Esophagus (tissue), 2 donors: Measurements from ENCODE around the gene ATAD3A. TPM values are rescaled to one million over a fixed set of nuclear protein-coding genes. Genes with fewer than 3 reads are reported as not detected.

ENCODE experiments used
- polyA plus RNA-seq, 2 donors: library from polyadenylated mRNA; stranded (reverse); fragments of 200-250 nt; gene quantifications; one replicate each; pipeline ENCODE4 v1.2.3, GENCODE V29; 2013
- donor health status: healthy with polysubstance abuse.
- donor health status: Bipolar disorder and iron deficiency.

The ATAD3A gene
- polyA plus RNA-seq, 2 donors, result 25.4 to 26.1 TPM

Other genes with a start within 250 kb of the ATAD3A start
- 10 to 100 TPM; 38.2 to 40.9 TPM for gene UBE2J2, start 238.3 kb upstream of the ATAD3A start, polyA plus RNA-seq
- gene SCNN1D, start 231.7 kb upstream of the ATAD3A start, polyA plus RNA-seq, result 1 to 10 TPM; 2.8 to 9.9 TPM
- gene ACAP3, start 204.2 kb upstream of the ATAD3A start, polyA plus RNA-seq, result 100 to 1,000 TPM in 1 of 2 donors, 10 to 100 TPM in 1; 47.7 to 120 TPM
- 10 to 100 TPM; 24.4 to 24.8 TPM for gene PUSL1, start 203.6 kb upstream of the ATAD3A start, polyA plus RNA-seq
- 100 to 1,000 TPM in 1 of 2 donors, 10 to 100 TPM in 1; 74.1 to 127 TPM for gene INTS11, start 187.5 kb upstream of the ATAD3A start, polyA plus RNA-seq
- gene CPTP, start 187.4 kb upstream of the ATAD3A start, polyA plus RNA-seq, result 10 to 100 TPM; 38.3 to 73.1 TPM
- 1 to 10 TPM in 1 of 2 donors, under 1 TPM in 1; 0.28 to 1.9 TPM for gene TAS1R3, start 180.9 kb upstream of the ATAD3A start, polyA plus RNA-seq
- gene DVL1, start 162.7 kb upstream of the ATAD3A start, polyA plus RNA-seq, result 100 to 1,000 TPM in 1 of 2 donors, 10 to 100 TPM in 1; 57.5 to 107 TPM
- 10 to 100 TPM in 1 of 2 donors, 1 to 10 TPM in 1; 7.5 to 14.7 TPM for gene MXRA8, start 153.6 kb upstream of the ATAD3A start, polyA plus RNA-seq
- gene AURKAIP1, start 137.0 kb upstream of the ATAD3A start, polyA plus RNA-seq, result 100 to 1,000 TPM; 155 to 158 TPM
- 100 to 1,000 TPM in 1 of 2 donors, 10 to 100 TPM in 1; 97.9 to 210 TPM for gene CCNL2, start 112.8 kb upstream of the ATAD3A start, polyA plus RNA-seq
- 100 to 1,000 TPM in 1 of 2 donors, 10 to 100 TPM in 1; 59.1 to 148 TPM for gene MRPL20, start 104.9 kb upstream of the ATAD3A start, polyA plus RNA-seq
- gene ANKRD65, start 90.9 kb upstream of the ATAD3A start, polyA plus RNA-seq, result 10 to 100 TPM; 10.6 to 12.4 TPM
- 10 to 100 TPM; 21.0 to 21.4 TPM for gene VWA1, start 76.5 kb upstream of the ATAD3A start, polyA plus RNA-seq
- 1 to 10 TPM; 1.8 to 2.1 TPM for gene ATAD3C, start 62.5 kb upstream of the ATAD3A start, polyA plus RNA-seq
- gene ATAD3B, start 40.4 kb upstream of the ATAD3A start, polyA plus RNA-seq, result 10 to 100 TPM; 20.7 to 43.3 TPM
- 1 to 10 TPM; 2.1 to 3.1 TPM for gene TMEM240, start 28.5 kb downstream of the ATAD3A start, polyA plus RNA-seq
- gene SSU72, start 62.7 kb downstream of the ATAD3A start, polyA plus RNA-seq, result 10 to 100 TPM; 67.7 to 91.4 TPM
- gene FNDC10, start 88.0 kb downstream of the ATAD3A start, polyA plus RNA-seq, result 1 to 10 TPM; 7.5 to 8.3 TPM
- gene MIB2, start 103.3 kb downstream of the ATAD3A start, polyA plus RNA-seq, result 100 to 1,000 TPM in 1 of 2 donors, 10 to 100 TPM in 1; 89.9 to 153 TPM
- gene MMP23B, start 120.0 kb downstream of the ATAD3A start, polyA plus RNA-seq, result 1 to 10 TPM in 1 of 2 donors, under 1 TPM in 1; 0.91 to 2.7 TPM
- gene CDK11B, start 146.8 kb downstream of the ATAD3A start, polyA plus RNA-seq, result 10 to 100 TPM; 20.6 to 21.0 TPM
- gene SLC35E2B, start 180.6 kb downstream of the ATAD3A start, polyA plus RNA-seq, result 10 to 100 TPM; 12.0 to 17.9 TPM
- 10 to 100 TPM; 15.4 to 56.7 TPM for gene CDK11A, start 212.2 kb downstream of the ATAD3A start, polyA plus RNA-seq